ENCODE results near the gene ZNHIT2.

- no peak for TF ChIP-seq YY1 (IDR thresholded peaks at IDR 0.05; ENCODE audit: low read depth)
- no peak for TF ChIP-seq RAD21 (IDR thresholded peaks at IDR 0.05; ENCODE audit: low read depth)
- TF ChIP-seq MAX (IDR thresholded peaks at IDR 0.05), result no peak
- no peak for TF ChIP-seq REST (IDR thresholded peaks at IDR 0.05; ENCODE audit: low read depth)
- TF ChIP-seq TCF12 (IDR thresholded peaks at IDR 0.05; ENCODE audit: low read depth), result no peak
- no peak for TF ChIP-seq CEBPB (IDR thresholded peaks at IDR 0.05)
- no peak for TF ChIP-seq TEAD4 (IDR thresholded peaks at IDR 0.05)
- no peak for TF ChIP-seq EP300 (IDR thresholded peaks at IDR 0.05; ENCODE audit: borderline replicate concordance)
- TF ChIP-seq CREB1 (IDR thresholded peaks at IDR 0.05; ENCODE audit: low read depth), result no peak
- no peak for TF ChIP-seq NFIC (IDR thresholded peaks at IDR 0.05)
- TF ChIP-seq ZBTB7A (IDR thresholded peaks at IDR 0.05; ENCODE audit: low read depth), result no peak
These were observed 13.3 kb upstream of the ZNHIT2 start for GRCh38 chr11:65130631-65131416.
